Measurements from ENCODE around the gene CR1. TPM values are rescaled to one million over a fixed set of nuclear protein-coding genes. Genes with fewer than 3 reads are reported as not detected.
"Not testable (repeated sequence)": the region's sequence is repeated elsewhere in the genome, so short reads cannot be mapped to it uniquely, and the experiment has no call there.

Gene CR1
- total RNA-seq, 1 donor, result not detected

- no peak for DNase-seq (ENCODE audit: low read depth)
- no peak for TF ChIP-seq CTCF (IDR thresholded peaks at IDR 0.05; ENCODE audit: insufficient read depth, low read depth, low read length)
- no peak overlapping the region for H3K4me3 ChIP-seq (ENCODE audit: low read depth, low read length)
These were observed 163.7 kb downstream of the CR1 start for GRCh38 chr1:207659545-207660153.

GRCh38 chr1:207661420-207661819, 165.5 kb downstream of the CR1 start:
- H3K4me3 ChIP-seq (ENCODE audit: low read depth, low read length); DNase-seq (ENCODE audit: low read depth): not testable (repeated sequence)

GRCh38 chr1:207666342-207666741, 170.4 kb downstream of the CR1 start:
- H3K4me3 ChIP-seq (ENCODE audit: low read depth, low read length), result no peak overlapping the region
- no peak for TF ChIP-seq CTCF (IDR thresholded peaks at IDR 0.05; ENCODE audit: insufficient read depth, low read depth, low read length)
- DNase-seq (ENCODE audit: low read depth), result no peak

GRCh38 chr1:207669528-207670009, 173.6 kb downstream of the CR1 start:
- TF ChIP-seq CTCF (IDR thresholded peaks at IDR 0.05; ENCODE audit: insufficient read depth, low read depth, low read length), result no peak
- no peak overlapping the region for H3K4me3 ChIP-seq (ENCODE audit: low read depth, low read length)
- DNase-seq (ENCODE audit: low read depth), result no peak

GRCh38 chr1:207670192-207670591, 174.2 kb downstream of the CR1 start:
- H3K4me3 ChIP-seq (ENCODE audit: low read depth, low read length), result no peak overlapping the region
- no peak for TF ChIP-seq CTCF (IDR thresholded peaks at IDR 0.05; ENCODE audit: insufficient read depth, low read depth, low read length)
- DNase-seq (ENCODE audit: low read depth), result no peak

- no peak for TF ChIP-seq CTCF (IDR thresholded peaks at IDR 0.05; ENCODE audit: insufficient read depth, low read depth, low read length)
- no peak overlapping the region for H3K4me3 ChIP-seq (ENCODE audit: low read depth, low read length)
- DNase-seq (ENCODE audit: low read depth), result no peak
These were observed 175.0 kb downstream of the CR1 start for GRCh38 chr1:207670997-207671396.

- DNase-seq (ENCODE audit: low read depth), result peak; percentile 61
- peak; percentile 60 for TF ChIP-seq CTCF (IDR thresholded peaks at IDR 0.05; ENCODE audit: insufficient read depth, low read depth, low read length)
- no peak overlapping the region for H3K4me3 ChIP-seq (ENCODE audit: low read depth, low read length)
These were observed 176.7 kb downstream of the CR1 start for GRCh38 chr1:207672522-207673130.

All from fibroblast of villous mesenchyme (primary cell).